ENCODE data around the gene LY6G6F.

The LY6G6F gene, protein sequence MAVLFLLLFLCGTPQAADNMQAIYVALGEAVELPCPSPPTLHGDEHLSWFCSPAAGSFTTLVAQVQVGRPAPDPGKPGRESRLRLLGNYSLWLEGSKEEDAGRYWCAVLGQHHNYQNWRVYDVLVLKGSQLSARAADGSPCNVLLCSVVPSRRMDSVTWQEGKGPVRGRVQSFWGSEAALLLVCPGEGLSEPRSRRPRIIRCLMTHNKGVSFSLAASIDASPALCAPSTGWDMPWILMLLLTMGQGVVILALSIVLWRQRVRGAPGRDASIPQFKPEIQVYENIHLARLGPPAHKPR

DNA sequence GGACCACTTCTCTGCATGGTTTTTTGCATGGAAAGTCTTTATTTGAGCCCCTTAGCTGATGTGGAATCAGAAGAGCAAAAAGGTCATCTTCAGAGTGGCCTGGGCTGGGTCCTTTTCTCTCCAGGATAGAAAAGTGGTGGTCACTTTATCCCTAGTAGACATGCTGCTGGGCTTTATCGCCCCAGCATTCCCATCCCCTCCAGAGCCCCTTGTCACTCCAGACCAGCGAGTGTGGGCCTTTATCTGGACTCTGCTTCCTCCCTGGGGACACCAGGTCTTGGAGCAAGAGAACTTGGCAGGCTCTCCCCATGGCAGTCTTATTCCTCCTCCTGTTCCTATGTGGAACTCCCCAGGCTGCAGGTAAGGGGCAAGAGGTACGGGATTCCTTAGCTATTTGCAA lies at the start of gene LY6G6F:
LY6G6F (plus strand) TSS at position 268 of the 400 bp plus-strand sequence; CDS start at position 309, 41 bp downstream.
- no peak for DNase-seq

DNA sequence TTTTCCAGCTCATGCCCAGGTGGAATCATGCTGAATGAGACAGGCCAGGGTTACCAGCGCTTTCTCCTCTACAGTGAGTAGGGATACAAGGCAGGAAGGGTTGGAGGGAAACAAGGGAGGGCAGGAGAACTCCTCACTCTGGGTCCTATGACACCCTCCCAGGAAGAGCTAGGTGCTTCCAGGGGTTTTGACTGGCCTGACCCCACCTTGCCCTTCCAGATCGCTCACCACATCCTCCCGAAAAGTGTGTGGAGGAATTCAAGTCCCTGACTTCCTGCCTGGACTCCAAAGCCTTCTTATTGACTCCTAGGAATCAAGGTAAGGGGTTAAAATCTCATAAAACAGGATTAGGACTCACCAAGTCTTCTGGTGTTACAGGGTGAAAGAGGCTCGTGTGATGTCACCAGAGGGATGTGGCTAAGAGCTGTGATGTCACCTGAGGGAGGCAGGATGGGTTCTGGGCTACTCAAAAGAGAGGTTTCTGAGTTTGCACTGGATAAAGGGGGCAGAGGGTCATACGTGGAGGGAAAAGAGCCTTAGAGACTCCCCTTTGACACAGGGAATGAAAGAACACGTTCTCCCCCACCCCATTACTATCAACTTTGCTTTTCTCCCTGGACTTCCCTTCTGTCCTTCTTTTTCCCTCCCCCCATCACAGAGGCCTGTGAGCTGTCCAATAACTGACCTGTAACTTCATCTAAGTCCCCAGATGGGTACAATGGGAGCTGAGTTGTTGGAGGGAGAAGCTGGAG lies 49.1 kb upstream of the LY6G6F start:
- no peak for DNase-seq

DNA sequence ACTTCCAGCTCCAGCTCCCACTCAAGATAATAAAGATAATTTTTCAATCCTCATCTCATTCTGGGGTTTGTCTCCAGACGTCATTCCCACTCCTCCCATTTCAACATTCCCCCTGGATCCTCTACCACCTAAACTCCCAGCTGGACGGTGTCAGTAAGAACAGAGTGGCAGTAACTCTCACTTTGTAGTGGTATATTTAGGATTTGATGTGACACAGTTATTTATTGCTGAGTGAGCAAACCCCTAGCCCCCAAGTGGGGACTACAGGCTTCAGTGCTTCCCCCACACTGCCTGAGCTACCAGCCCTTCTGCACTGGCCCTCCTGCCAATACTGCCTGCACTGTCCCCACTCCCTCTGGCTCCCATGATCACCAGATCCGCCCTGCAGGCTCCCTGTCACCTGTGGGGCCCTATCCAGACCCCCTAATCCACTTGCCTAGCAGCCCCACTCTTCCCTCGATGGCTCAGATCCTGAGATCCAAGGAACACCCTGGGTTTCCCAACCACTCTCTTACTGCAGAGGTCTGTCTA lies 48.4 kb upstream of the LY6G6F start:
- DNase-seq = no peak

DNA sequence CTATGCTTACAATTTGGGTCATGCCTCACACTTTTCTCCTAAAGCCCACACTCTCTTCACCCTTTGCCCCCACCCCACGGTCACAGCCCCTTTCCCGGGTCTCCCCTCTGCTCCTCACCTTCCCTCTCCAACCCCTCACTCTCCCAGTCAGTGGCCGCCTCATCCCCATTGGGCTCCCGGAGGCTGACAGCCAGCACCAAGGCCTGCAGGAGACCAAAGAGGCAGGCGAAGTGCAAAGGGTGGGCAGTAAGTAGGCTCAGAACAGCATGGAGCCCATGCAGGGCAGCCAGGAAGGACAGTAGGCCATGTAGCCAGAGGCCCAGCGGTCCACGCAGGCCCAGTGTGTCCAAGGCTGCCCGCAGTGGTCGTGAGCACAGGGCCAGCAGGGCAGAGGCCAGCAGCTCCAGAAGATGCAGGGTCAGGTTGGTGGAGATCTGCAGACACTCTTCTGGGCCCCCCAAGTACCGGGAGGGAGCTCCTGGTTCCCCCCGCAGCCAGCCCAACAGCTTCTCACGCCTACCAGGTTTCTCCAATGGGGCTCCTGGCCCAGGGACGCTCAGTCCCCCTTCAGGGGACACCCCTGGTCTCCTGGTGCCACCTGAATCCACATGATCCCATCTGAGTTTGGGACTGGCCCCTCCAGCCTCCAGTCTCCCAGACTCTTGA lies 47.5 kb upstream of the LY6G6F start:
- no peak for DNase-seq

DNA sequence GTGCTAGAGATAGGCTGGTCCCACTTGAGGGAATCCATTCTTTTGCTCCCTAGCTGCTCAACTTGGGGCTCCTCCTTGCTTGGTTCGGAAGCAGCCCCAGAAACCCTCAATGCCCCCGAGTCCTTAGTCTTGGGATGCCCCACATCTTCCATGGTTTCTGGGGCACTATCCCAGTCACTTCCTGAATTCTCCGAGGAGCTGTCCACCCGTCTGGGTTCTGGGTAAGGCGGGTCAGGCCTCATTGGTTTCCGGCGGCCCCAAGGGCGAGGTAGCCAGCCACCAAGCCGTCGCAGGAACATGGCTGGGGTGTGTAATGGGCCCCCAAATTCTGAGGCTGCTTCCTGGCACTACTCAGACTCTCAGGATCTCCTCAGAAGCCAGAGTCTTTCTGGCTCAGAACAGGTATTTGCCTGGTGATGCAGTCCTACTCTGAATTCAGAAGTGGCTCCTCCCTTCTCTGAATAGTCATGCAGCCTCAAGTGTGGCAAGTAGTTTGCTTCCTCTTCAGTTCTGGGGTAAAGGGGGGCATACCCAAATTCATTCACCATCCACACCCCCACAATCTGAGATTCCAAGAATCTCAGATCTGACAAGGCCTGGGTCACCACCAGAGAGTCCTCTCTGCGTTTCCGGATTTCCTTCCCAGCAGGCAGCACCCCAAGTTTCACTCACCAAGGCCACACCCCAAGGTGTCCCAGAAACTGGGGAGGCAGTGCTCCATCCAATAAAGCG lies 46.9 kb upstream of the LY6G6F start:
- no peak for DNase-seq

DNA sequence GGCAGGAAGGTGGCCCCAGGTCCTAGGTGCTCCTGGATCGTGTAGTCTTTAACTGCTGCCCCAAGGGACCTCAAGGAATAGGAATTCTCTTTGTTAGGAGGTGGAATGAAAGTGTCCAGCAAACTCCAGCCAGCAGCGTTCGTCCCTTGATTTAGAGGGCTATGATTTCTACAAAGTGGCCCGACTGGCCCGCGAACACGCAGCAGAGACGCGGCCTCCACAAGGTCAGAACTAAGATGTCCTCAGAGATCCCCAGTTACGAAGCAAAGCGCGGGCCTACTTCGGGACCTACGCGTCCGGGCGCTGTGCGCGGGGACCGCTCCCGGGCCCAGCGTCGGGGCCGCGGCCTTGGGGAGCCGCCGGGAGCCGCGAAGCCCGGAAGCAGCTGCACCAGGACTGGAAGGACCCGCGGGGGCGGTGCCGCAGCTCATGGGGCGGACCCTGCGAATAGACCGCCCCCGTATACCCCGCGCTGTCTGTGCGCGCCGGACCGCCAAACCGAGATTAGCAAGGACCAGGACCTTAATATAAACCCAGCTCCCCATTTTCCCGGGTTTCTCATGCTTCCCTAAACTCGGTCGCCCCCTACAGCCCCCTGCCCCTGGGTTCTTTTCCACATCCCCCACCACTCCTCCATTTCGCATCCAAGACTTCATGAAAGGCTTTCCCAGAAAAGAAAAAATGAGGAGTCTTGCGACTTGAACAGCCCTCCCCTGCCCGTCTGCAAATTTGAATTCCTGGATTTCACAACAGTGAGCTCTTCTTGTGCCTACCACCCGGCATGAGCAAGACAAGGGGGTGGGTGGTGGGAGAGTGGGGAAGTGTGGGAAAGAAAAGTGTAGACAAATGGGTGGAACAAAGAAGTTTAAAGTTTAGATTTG lies 46.0 kb upstream of the LY6G6F start, which contains the start of gene C6orf47:
C6orf47 (minus strand) TSS at position 398 of the 881 bp plus-strand sequence. CDS start 831 bp downstream, outside the sequence.
- DNase-seq = peak; percentile 62

DNA sequence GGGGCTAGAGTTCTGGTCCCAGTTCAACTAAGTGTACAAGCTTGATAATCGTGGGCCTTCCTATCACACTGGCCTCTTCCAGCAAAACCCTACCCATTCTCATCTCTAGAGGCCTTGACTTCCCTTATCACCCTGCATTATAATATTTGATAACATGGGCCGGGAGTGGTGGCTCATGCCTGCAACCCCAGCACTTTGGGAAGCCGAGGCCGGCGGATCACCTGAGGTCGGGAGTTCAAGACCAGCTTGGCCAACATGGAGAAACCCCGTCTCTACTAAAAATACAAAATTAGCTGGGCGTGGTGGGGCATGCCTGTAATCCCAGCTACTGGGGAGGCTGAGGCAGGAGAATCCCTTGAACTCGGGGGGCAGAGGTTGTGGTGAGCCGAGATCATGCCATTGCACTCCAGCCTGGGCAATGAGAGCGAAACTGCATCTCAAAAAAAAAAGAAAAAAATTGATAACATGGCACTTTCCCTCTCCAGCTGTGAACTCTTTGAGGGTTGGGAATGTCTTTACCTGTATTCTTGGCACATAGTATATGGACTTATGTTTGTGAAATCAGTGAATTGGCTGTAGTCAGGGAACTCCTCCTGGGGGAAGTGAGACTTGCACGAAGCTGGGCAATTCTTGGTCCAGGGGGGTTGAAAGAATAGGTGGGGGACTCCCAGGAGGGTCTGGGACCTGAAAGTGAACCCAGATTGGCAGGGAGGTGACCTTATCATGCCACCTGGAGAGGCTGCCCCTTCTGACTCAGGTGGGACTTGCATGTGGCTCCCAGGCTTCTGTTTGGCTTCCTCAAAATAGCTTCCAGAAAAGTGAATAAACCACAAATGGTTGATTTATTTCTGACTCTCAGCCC lies 45.2 kb upstream of the LY6G6F start:
- DNase-seq = no peak

DNA sequence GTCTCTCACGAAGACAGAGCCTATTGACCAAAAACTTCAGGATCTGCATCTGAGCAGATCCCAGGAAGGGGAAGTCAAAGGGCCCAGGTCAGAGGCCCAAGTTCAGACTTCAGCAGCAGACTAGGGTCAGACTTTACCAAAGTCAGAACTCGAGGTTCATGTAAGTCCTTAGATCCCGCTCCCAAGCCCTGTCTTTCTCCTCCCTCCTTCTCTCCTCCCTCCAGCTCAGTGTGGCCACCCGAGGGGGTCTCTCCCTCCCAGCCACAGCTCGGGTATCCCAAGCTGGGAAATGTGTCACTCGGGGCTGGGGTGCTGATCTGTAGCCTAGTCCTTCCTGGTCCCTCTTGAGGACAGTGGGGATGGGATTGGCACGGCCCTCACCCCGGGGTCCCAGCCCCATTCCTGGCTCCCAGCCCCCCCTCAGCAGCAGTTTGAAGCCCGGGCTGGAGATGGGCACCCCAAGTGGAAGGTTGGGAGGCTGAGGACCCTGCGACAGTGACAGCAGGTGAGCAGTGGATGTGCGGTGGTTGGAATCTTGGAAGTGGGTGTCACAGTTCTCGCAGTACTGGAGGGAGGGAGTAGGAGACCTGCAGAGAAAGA lies 44.4 kb upstream of the LY6G6F start:
- DNase-seq = no peak

DNA sequence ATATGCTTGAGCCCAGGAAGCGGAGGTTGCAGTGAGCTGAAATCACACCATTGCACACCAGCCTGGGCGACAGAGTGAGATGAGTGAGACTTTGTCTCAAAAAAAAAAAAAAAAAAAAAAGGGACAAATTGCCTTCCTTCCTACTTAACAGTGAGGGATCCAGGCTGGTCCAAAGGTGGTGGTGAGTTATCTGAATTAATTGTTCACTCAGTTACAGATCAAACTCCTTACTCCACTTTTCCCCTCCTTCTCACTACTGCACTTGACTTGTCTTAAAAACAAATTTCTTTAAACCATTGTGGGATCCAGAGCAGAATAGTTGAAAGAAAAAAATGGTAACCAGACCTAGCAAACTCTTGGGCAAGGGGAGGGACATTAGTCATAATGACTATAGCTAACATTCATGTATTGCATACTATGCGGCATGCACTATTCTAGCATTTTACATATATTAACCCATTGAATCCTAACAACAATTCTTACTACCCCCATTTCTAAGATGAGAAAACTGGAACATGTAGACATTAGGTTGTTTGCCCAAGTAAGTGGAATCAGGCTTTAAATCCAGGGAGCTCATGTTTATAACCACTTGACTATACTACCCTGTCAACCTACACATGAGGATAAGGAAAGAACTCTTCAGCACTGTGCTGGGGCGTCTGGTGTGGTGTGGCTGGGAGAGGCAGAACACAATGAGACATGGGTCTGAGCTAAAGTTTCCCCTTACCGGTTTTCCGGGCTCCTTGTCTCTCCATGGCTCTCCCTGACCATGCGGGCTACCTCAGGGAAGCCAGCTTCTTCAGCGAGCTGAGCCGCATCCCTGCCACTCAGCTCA lies 43.3 kb upstream of the LY6G6F start:
- no peak for DNase-seq

DNA sequence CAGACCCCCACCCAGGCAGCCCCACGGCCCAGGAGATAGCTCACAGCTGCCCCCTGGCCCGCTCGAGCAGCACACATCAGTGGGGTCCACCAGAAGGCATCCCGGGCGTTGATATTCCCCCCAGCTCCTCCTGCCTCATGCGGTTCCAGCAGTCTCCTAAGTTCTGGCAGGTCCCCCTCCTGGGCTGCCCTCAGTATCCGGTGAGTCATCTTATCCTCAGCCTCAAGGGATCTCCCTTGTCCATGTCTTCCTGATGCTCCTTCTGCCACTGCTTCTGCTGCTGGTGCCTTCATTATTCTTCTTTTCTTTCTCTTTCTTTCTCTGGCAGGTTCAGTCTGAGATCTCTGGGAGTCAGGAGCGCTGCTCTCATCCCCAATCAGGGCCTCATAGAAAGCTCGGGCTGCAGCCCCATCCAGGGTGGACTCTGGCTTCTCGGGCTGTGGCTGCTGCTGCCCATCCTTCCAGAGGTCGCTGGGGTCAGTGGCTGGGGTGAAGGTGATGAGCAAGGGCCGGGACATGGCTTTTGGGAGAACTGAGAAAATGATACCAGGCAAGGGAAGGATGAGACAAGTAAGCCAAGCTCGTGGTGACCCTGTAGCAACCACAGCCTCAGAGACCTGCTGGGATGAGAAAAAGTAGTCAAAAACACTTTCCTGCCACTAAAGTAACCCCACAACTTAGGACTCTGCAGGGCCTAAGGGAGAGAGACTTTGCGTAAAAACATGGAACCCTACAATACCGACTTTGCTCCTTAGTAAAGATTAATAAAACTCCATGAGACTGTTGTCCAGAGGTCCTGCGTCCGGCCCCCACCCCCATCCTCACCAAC lies 42.5 kb upstream of the LY6G6F start:
- DNase-seq = no peak

DNA sequence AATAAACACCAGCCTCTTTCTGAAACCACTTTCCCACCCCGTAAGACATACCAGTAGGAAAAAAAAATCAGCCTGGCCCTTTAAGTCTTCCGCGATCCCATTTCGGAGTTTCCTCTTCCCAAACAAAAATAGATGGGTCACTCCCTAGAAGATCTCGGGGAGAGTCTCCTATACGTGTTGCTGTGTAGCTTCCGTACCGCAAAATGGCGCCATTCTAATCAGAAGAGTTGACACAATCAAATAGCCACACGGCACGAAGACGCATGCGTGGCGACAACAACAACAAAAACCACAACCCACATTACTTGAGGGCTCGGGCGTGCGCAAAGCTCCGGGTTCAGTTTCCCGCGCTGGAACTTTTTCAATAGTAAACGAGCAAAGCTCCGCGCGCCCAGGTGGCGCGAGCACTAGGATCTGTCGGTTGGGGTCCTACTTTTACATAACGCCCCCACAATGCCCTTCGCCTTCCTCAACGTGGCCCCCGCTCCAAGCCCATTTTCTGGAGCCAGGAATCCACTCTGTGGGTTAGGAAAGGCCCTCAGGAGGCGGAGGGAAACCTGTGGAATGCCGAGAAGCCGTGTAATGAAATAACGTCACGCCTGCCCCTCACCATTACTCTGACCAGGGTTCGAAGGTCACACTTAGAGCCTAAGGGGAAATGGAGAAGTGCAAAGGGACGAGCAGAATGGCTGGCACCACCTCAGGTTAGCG lies 41.7 kb upstream of the LY6G6F start, which contains the start of gene GPANK1:
GPANK1 (minus strand) TSS at position 208 of the 711 bp plus-strand sequence. CDS start 519 bp downstream, outside the sequence.
- DNase-seq = peak; percentile 83

DNA sequence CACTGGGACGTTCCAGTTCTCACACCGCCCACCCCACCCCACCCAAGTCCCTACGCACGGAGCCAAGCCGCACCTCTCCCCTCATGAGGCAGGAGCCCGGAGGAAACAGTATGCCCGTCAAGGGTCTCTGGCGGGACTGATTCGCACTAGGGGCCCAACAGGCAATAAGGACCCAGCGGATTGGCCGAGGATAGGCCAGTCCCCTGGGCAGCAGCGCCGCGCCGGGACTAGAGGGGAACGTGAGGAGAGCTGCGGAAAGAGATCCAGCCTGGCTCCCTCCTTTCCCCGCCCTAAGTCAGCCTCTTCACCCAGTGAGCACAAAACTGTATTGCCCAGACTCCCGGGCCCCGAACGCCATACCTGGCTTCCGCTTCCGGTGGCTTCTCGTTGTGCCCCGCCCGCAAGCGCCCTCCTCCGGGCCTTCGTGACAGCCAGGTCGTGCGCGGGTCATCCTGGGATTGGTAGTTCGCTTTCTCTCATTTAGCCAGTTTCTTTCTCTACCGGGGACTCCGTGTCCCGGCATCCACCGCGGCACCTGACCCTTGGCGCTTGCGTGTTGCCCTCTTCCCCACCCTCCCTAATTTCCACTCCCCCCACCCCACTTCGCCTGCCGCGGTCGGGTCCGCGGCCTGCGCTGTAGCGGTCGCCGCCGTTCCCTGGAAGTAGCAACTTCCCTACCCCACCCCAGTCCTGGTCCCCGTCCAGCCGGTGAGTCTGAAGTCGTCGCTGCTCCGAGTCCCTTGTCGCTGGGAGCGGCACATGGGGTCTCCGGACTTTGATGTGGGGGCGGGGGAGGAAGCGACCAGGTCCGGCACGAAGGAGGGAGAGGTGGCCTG lies 40.9 kb upstream of the LY6G6F start, which contains the start of gene CSNK2B:
CSNK2B (plus strand) TSS at position 580 of the 836 bp plus-strand sequence. CDS start 752 bp downstream, outside the sequence.
- DNase-seq = peak; percentile 98

DNA sequence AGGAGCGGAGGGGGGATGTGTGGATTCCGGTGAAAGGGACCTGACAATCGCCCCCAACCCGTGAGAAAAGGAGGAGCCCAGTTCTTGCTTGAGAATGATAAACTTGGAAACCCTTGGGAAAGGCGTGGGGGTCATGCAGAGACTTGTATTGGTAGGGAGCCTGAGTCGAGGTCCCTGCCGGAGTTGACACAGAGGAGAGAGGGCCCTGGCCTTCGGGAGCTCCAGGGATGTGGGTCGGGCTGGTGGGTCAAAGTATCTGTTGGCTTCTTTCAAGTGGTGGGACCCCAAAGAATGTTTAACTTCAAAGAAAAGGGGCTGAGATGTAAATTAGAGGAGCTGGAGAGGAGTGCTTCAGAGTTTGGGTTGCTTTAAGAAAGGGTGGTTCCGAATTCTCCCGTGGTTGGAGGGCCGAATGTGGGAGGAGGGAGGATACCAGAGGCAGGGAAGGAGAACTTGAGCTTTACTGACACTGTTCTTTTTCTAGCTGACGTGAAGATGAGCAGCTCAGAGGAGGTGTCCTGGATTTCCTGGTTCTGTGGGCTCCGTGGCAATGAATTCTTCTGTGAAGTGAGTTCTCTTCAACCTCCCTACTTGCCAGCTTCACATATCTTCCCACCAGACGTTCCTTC lies 40.2 kb upstream of the LY6G6F start:
- no peak for DNase-seq

DNA sequence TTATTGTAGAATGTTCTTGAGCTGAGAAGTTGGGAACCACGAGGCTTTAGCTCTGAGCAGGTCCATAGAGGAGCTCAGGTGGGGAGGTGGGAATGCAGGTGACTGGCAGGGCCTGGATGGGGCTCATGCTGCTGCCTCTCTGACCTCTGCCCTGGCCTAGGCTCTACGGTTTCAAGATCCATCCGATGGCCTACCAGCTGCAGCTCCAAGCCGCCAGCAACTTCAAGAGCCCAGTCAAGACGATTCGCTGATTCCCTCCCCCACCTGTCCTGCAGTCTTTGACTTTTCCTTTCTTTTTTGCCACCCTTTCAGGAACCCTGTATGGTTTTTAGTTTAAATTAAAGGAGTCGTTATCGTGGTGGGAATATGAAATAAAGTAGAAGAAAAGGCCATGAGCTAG lies 37.0 kb upstream of the LY6G6F start, which contains the start of gene LY6G5B:
LY6G5B (plus strand) TSS at position 301 of the 400 bp plus-strand sequence. CDS start 975 bp downstream, outside the sequence.
- DNase-seq = no peak

DNA sequence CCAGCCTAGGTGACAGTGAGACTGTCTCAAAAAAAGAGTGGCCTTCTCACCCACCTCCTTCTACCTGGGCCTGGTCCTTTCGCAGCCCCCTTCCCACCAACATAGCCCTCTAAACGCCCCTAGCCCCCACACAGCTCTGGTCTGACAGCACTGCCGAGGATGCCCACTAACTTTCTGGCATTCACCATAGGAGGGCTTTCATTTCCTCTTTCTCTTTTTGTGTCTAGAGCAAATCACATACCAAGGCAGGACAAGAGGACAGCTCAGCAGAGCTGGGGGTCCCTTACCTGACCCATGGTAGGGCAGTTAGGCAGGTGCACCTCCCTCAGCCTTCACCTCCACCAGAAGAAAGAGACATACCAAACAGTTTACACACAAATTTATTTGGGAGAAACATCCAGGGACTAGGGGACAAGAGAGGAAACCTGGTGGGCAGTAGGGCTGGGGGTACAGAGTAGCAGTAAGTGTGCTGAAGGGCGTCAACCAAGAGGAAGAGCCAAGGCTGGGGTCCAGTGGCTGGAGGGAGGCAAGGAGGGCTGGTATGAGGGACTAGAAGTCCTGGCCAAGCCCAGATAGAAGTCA lies 30.3 kb upstream of the LY6G6F start:
- DNase-seq = no peak

All from activated effector memory CD4-positive, alpha-beta T cell treated with Interleukin-2 at 50 U/mL for 16 hours (primary cell).